Measurements from ENCODE around the gene OPRM1.

OPRM1 gene

DNA sequence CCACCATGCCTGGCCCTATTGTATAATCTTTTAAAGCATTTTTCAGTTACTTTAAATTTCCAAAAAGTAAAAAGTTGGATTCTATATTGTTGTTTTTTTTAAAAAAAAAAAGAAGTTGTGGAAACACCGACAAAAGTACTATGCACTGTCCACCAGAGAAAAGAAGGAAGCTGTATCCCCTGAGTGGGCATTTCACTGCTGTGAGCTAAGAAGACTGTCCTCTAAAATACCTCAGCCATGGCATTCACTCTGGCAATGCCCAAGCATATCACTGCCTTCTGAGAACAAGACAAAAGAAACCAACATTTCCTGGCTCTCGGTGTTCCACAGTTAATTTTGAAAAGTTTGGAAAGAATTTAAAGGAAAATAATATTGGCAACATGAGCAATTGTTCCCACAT, 199.8 kb downstream of the OPRM1 start:
- DNase-seq (ENCODE audit: low read depth in 2 of 2): no peak

DNA sequence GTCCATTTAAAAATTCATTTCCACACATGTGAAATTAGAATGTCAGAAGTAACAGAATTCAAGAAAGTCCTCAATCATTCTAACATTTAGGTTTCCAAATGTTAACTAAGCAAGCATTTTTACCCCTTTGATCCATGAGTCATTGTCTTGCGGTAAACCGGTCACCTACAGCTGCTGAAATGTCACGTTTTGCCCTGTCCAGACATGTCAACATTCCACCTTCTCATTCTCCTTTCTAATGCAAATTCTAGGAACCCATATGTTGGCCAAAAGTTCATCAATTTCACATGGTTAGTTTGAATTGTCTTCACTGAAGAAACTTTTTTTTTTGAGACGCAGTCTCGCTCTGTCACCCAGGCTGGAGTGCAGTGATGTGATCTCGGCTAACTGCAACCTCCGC, 200.4 kb downstream of the OPRM1 start:
- DNase-seq (ENCODE audit: low read depth in 2 of 2): no peak

DNA sequence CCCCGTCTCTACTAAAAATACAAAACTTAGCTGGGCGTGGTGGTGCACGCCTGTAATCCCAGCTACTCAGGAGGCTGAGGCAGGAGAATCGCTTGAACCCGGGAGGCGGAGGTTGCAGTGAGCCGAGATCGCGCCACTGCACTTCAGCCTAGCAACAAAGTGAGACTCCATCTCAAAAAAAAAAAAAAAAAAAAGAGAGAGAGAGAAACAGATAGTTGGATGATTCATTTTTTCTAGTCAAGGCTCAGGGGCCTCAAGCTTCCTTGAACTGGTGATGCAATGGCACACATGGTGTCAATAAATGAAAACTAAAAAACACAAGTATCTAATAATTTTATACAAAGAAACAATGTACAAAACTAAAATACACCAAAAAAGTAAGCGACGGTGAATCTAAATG, 202.0 kb downstream of the OPRM1 start:
- DNase-seq (ENCODE audit: low read depth in 2 of 2): peak; percentile 29 to 31

DNA sequence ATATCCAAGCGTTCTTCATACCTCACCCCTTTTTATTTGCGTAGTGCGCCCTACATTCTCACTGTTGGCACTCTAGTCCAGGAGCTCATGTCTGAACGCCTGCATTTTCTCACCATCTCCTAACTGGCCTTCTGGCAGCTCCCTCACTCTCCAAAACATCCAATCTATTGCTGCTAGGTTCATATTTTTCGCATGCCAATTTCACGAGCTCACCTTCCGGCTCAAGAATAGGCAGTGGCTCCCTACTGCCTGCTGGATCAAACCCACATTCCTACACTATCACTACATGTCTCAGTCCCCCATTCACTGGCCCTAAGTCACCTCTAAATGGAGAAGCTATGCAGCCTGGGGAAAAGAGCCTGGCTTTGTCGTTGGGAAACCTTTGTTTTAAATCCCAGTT, 202.5 kb downstream of the OPRM1 start:
- no peak for DNase-seq (ENCODE audit: low read depth in 2 of 2)

DNA sequence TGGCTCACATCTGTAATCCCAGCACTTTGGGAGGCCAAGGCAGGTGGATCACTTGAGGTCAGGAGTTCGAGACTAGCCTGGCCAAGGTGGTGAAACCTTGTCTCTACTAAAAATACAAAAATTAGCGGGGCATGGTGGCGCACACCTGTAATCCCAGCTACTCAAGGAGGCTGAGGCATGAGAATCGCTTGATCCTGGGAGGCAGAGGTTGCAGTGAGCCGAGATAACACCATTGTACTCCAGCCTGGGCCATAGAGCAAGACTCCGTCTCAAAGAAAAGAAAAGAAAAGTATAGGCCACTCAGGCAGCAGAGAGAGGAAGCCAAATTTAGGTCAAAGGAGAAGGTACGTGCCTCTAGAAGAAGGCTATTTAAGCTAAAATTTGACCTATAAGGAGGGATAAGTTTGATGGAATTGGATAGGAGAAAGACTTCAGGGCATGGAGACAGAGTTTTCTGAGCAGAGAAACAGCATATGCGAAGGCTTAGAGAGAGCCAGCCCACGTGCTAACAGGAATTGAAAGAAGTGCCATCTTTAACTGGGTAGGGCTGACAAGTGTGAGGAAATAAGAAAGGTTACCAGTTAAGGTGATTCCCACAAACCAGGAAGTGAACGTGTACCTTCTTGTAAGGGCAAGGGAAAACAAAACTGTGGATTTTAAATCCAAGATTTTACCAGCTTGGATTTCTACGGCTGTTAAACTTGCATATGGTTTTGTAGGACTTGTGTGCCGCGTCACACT, 203.7 kb downstream of the OPRM1 start:
- no peak for DNase-seq (ENCODE audit: low read depth in 2 of 2)

DNA sequence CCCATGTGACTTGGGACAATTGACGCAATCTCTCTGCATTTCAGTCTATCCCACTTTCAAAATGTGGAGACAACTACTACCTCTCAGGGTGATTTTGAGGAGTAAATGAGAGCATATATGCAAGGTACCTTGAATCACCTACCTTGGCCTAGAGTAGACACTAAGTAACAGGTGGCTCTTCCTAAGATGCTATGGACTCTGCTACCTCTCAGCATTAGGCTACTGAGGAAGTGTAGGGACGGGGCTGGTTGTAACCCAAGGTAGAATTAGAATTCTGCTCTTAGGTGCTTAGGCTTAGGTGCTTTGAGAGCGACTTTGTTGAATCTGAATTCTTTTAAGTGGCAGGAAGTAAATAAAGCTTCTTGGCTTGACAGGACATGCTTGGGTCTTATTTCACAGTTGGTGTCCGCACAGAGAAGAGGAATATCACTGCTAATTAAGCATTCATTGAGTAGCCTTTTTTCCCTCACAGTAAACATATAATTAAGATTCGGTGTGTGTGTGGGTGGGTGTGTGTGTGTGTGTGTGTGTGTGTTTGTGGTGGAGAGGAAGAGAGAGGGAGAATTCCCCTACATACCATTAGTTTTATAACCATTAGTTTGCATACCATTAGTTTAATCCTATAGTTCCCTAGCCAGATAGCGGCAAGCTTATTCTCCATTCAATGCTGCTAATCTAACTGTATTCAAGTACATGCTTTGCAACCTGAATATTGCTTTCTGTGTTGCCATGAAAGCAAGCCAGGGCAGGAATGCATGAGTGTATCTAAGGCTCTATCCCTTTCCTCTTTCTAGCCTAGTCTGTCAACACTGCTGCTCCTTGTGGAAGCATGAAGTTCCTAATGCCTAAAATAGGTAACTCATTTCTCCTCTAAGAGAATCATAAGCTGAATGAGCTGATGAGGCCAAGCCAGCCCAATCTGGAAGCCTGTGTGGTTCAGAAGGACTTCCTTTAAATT, 205.0 kb downstream of the OPRM1 start:
- no peak for DNase-seq (ENCODE audit: low read depth in 2 of 2)

DNA sequence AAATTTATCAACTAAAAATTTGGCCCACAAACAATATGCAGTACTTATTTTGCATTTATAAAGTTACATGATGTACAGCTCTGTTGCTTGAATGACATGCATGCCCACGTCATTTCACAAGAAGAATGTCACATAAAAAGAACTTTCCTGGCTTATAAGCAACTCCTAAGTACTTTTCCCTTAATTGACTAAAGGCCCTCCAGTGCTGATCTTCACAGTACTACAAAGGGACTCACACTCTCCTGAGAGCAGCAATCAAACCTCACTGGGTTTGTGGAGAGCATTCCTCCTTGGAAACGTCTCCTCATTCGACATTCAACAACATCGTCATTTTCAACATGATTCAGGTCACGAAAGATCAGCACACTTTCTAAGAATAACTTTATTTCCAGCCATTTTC, 206.5 kb downstream of the OPRM1 start:
- DNase-seq (ENCODE audit: low read depth in 2 of 2): no peak

DNA sequence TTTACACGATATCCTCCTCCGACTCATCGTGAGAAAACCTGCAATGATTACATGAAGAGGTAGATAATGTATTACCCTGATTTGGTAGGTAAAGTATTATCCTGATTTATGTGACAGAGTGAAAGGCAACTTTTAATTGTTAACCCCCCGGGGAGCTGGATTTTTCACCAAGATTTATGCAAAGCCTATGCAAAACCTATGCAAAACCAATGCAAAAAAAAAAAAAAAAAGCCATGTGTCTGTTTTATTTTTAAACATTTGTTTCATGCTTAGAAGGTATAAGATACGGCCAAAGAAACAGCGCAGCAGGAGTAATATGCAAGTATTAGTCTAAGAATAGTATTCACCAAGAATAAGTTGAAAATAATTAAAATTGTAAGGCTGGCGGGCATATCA, 207.7 kb downstream of the OPRM1 start:
- DNase-seq (ENCODE audit: low read depth in 2 of 2): no peak

DNA sequence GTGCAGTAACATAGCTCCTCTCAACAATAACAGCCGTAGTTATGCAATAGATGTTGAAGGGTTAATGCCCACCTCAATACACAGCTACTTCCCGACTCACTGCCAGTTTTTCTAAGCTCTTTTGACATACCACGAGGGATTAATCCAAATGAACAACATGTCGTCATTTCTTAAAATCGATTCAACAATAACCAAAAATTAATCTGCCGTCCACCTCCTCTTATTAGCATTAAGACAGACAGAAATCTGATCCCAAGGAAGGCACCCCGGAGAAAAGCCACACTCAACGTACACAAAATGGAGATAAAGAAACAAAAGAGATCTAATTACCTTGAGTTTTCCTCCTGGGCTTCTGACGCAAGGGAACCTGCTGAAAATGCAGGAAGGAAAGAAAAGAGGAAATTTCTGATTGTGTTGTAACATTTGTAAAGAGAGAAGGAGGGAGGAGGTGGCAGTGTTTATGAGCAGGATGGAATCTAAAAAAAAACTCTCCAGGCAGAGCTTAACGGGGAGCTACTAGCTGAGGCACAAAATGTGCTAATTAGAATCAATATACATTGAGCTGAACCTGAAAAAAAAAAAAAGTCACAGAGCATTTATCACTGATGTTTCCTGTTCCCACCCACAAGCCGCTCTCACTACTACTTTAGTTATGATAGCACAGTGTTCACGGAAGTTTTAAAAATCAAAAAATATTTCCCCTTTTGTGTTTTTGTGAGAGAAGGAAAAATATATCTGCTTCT, 208.2 kb downstream of the OPRM1 start:
- no peak for DNase-seq (ENCODE audit: low read depth in 2 of 2)

DNA sequence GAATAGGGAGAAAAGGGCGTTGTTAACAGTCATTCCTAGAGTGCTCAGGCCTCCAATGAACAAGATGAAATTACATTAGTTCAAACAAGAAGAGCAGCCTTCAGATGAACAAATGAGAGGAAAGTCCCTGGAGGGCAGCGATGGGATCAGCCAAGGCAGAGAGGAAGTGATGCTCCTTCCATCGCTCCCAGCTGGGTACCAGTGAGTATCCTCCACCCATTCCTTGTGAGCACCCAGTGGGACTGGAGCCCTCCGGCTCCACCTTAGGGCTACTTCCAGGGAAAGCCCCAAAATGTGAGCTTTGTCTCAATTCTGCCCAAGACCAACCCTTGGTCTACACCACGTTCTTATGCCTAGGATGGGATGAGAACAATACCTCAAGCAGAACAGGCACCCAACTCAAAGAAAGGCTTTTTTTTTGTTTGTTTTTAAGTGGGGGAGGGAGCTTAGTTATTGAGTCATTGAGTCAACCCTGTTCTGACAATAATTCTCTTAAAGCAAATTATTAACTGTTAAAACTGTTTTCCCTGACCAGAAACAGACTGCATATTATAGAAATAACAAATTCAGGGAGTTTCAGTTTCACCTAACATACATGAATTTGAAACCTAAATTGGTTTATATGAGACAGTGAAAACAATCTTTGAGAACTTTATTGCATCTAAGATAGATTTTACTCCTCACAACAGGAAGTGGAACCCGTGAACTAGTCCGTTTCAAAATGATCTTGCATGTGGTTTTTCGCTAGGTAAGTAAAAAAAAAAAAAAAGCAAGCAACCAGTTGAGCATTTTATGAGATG, 210.7 kb downstream of the OPRM1 start:
- no peak for DNase-seq (ENCODE audit: low read depth in 2 of 2)

DNA sequence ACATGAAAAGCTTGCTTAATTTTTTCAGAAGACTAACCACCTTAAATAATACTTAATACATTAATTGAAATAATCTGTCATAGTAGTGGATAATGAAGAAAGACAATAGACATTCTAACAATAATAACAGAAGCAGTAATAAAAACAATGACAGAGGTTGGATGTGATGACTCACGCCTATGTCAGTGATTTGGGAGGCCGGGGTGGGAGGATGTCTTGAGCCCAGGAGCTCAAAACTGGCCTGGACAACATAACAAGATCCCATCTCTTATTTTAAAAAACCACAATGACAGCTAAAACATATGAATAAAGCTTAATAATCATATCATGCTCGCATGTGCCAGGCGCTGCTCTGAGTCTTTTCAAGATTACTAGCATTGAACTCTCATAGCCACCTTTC, 212.1 kb downstream of the OPRM1 start:
- no peak for DNase-seq (ENCODE audit: low read depth in 2 of 2)

DNA sequence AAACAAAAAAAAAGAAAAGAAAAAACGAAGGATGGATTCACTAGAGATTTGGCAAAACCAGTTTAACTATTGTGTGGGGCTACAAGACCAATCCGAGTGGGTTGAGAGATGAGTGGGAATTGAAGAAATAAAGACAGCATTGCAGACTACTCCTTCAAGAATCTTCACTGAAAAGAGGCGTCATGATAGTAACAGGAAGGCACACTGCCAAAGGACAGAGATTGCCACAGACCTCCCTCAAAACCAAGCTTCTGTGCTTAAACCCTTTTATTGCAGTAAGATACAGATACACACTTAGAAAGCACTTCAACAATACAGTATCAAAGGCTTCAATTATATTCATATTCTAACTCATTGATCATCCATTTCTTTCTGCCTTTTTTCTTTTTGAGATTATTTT, 213.6 kb downstream of the OPRM1 start:
- DNase-seq (ENCODE audit: low read depth in 2 of 2): no peak

DNA sequence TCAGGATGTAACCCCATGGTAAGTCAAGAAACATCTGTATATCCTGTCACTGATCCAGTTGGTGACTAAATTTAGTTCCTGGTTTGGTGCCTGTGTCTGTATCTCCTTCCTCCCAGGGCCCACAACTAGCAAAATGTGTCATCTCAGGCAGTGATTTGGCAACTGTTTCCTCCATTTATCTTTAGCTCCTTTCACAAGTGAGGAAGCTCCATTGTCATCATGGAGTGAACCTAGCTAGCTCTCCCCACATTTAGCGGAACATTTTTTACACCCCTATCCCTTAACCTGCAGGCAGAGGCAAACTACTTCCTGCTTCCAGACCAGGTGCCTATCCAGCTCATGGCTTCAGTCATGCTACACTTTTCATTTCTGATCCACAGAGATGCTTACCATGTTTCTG, 218.0 kb downstream of the OPRM1 start:
- DNase-seq (ENCODE audit: low read depth in 2 of 2): no peak

DNA sequence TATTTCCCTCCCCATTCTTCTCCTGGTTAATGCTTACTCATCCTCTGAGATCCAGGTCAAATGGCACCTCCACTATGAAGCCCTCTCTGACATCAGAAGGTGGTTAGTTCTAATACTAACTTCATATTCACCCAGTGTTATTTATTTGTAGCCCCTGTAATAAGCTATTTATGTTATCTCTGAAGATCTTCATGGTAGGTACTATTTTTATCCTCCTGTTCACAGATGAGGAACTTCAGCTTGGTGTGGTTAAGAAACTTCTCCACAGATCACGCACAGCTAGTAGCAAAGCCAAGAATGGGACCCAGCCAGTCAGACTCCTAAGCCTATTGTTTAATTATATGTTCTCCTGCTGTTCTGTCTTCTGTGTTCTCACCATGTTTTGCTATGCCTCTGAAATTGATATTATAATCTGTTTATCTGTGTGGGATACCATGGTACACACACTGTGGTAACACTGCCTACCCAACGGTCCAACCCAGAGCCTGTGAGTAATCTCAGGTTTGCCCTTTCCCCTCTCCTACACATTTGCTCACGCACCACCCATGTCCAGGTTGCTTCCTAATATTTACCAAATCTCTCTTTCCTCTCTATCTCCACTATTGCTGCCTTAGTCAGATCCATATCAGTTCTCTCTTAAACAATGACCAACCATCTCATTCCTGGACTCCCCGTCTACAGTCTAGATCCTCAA, 219.2 kb downstream of the OPRM1 start:
- DNase-seq (ENCODE audit: low read depth in 2 of 2): no peak

DNA sequence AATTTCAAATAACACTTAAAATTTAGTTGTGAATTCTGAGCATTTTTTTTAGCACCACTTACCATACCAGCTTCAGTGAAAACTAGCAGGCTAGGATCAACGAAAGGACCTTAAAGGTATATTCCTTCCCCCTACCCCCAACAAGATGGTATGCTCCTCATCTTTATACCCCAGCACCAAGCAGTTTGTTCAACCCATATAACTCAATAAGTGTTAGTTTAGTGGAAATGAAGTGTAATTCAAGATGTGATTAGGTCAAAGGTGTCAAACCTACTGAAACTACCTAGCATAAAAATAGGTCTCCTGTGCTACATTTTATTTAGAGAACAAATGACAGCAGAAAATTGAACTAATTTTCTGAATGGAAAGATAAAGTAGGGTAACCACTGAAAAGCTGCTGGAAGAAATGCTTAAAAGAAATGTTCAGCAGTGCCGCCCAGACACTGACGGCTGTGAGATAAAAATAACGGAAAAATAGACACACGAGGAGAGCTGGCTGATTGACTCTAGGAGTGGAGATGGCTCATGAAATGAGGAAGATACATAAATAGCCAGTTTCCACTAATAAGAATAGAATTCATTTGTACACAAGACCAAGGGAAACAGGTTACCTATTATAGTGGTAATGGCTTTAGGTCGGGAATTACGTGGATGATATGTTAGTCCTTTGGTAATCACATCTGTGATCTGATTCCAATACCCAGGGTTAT, 222.8 kb downstream of the OPRM1 start:
- DNase-seq (ENCODE audit: low read depth in 2 of 2): no peak

DNA sequence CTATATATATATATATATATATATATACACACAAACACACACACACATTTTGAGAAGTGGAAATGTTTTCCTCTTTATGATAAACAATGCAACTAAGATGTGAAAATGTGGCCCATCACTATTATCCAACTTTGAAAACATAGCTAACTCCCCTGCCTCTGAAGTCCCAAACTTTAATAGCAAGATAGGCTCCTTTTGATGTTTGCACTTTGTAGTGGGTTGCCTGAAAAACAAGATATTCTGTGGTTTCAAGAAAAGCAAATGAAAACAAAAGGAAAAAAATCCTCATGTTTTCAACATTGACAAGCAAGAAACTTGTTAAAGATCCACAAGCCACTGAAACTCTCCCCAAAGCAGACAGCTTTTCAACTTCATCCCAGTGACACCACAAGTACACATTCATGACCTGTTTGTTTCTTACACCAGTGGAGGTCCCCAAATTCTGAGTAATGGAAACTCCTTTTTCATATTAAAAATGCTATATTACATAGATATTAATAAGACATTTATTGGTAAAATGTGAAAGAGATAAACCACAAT, 227.6 kb downstream of the OPRM1 start:
- no peak for DNase-seq (ENCODE audit: low read depth in 2 of 2)

DNA sequence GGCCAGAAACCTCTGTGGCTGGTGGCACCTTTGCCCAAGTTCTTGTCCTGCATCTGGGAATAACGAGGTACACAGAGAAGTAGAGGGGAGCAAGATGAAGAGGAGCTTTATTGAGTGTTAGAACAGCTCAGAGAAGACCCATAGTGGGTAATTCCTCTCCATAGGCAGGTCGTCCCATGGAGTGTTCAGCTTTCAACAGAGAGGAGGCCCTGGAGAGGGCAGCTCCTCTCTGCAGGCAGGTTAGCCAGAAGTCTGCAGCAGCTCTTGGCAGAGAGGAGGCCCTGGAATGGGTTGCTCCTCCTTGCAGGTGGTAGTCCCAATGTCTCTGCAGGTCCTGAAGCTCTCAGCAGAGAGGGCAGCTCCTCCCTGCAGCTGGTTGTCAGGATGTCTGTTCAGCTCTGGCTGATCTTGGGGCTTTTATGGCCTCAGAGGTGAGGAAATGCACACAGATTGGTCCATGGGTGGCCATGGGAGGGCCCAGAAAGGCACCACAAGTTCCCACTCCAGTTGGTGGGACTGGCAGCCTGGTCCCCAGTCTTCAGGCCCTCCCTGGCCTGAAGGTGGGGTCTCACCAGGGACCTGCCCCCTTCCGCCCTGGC, 228.6 kb downstream of the OPRM1 start:
- no peak for DNase-seq (ENCODE audit: low read depth in 2 of 2)

DNA sequence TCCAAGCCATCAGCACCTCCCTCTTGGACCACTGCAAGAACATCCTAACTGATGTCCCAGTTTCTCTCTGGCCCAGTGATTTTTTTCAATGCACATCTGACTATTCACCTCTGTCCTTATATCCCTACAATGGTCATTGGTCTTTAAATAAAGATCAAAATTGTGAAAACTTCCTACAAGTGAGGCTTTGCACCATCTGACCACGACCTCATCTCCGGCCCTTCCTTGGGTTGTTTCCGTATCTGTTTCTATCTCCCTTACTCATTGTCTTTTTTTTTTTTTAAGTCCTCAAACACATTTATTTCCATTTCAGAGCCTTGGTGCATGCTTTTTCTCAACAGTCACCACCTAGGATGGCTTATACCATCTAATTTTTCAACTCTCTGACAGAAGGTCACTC, 229.4 kb downstream of the OPRM1 start:
- DNase-seq (ENCODE audit: low read depth in 2 of 2): no peak

DNA sequence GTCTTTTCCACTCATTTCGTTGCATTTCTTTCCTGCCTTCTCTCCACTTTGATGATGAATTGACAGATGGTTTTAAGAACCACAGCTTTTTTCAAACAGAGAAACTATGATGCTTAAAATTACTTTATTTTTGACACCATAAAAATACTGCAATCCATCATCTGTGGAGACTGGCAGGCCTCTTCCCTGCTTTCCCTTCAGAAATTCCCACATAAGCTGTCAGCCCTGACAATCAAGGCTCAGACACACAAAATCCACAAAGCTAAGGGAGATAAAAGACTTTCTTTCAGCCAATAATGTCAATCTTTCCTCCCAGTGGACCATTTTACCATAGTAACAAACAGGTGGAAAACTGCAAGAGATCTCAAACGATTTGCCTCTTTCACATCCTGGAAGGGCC, 235.1 kb downstream of the OPRM1 start:
- DNase-seq (ENCODE audit: low read depth in 2 of 2): no peak

Measured in fibroblast of skin of left quadriceps (primary cell).